ENCODE measurements around the gene UROC1.

- TF ChIP-seq POLR2AphosphoS5 (IDR thresholded peaks at IDR 0.05) (no peak), CTCF (IDR thresholded peaks at IDR 0.05) (no peak), POLR2A (IDR thresholded peaks at IDR 0.05) (no peak), EP300 (IDR thresholded peaks at IDR 0.05) (no peak)
Observed at GRCh38 chr3:126436826-126437717, 80.5 kb downstream of the UROC1 start.

Measured in upper lobe of left lung (tissue), 4 donors.